ENCODE data around the gene GRIK4. TPM values are rescaled to one million over a fixed set of nuclear protein-coding genes. Genes with fewer than 3 reads are reported as not detected.

The GRIK4 gene
- total and polyA plus RNA-seq, 9 of the 15 experiments (the other 6 are each of a cell fraction or from before 2014, with no cell fraction given) = not detected

DNA sequence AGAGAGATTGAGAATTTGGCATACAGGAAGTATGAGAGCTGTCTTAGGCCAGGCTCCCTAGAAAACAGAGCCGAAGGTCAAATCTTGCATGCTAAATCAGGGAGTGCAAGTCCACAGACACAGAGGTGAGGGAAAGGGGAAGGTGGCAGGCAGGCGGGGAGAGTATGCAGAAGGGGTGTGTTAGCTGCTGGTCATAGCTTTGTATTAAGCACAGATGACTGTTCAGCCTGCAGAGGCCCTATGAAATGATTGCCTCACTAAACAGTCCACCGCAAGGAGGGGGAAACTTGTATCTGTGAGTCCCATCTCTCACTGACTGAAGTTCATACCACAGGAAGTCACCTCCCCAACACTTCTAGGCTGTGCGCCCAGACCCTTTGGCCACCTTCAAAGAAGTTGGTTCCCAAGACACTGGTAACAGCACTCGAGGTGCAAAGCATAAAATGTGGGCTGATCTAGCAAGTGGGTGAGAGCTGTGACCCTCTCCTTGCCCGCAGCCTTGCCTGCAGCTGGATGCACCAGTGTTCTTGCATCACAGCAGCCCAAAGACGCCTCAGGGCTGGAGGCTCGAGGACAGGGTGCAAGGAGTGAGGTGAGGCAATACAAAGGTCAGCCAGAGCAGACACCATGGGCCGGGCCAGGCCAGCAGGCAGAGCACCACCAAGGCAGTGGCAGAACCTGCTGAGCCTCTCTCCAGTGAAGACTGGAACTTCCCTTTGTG is 397.1 kb downstream of the GRIK4 start:
- ChIA-PET CTCF (ENCODE audit: low intra/inter-chr PET ratio) (no interaction called here), POLR2A (no interaction called here)
- H3K9ac ChIP-seq (ENCODE audit: insufficient read depth in 1 of 2, low read depth in 2 of 2, low read length in 2 of 2) = peak overlapping the region in 1 of 2 experiments; percentile 58; a peak in 2 of 4 replicates
- no peaks in the 10 kb centered on the region for H3K79me2 ChIP-seq (ENCODE audit: control insufficient read depth, insufficient read depth, low read length)
- H3K27me3 ChIP-seq (ENCODE audit: control insufficient read depth in 2 of 2, insufficient read depth in 2 of 2, low read length in 2 of 2) = peaks cover 2 to 56% of the 10 kb centered on the region in 2 experiments; a peak in 3 of 5 replicates
- in situ Hi-C loops (cut with MboI) (no loop called here), intact Hi-C loops (cut with micrococcal nuclease) (no loop called here)
- no peak overlapping the region for H3K4me3 ChIP-seq
- under 1% methylated on average over 9 of the region's 9 CpGs for WGBS (ENCODE audit: insufficient coverage, low coverage, missing lambda C conversion rate)
- FAIRE-seq (no peak), DNase-seq (ENCODE audit: extremely low read depth in 1 of 4, low spot score in 3 of 4) (no peak), ATAC-seq (no peak)
- no peak overlapping the region for H2AFZ ChIP-seq (ENCODE audit: low read depth, low read length)
- H3K9me3 ChIP-seq (replicated peaks; ENCODE audit: control insufficient read depth, insufficient read depth, low read depth, low read length) = no peaks in the 10 kb centered on the region
- H4K20me1 ChIP-seq (replicated peaks; ENCODE audit: control insufficient read depth, insufficient read depth, low read length) = peaks cover 6% of the 10 kb centered on the region; the same call in 1 of the 2 replicates
- no peak overlapping the region for H3K4me2 ChIP-seq (ENCODE audit: insufficient read depth, low read length)
- no peaks in the 10 kb centered on the region for H3K9me1 ChIP-seq (ENCODE audit: control insufficient read depth, insufficient read depth, low read length)
- no peak overlapping the region for H3K27ac ChIP-seq (ENCODE audit: extremely low read depth, low read depth, low read length)
- no peaks in the 10 kb centered on the region for H3K4me1 ChIP-seq (replicated peaks in 1 of 2; ENCODE audit: control insufficient read depth in 2 of 2, insufficient read depth in 2 of 2, low read length in 2 of 2)
- no TSS peak for BruUV-seq (replicated peaks)
- no peaks in the 10 kb centered on the region for H3K36me3 ChIP-seq (ENCODE audit: control insufficient read depth, insufficient read depth, low read length)
- no peak for TF ChIP-seq ZNF717 (CRISPR knock-in tag; IDR thresholded peaks at IDR 0.05)
- TF ChIP-seq, protein P1, sequence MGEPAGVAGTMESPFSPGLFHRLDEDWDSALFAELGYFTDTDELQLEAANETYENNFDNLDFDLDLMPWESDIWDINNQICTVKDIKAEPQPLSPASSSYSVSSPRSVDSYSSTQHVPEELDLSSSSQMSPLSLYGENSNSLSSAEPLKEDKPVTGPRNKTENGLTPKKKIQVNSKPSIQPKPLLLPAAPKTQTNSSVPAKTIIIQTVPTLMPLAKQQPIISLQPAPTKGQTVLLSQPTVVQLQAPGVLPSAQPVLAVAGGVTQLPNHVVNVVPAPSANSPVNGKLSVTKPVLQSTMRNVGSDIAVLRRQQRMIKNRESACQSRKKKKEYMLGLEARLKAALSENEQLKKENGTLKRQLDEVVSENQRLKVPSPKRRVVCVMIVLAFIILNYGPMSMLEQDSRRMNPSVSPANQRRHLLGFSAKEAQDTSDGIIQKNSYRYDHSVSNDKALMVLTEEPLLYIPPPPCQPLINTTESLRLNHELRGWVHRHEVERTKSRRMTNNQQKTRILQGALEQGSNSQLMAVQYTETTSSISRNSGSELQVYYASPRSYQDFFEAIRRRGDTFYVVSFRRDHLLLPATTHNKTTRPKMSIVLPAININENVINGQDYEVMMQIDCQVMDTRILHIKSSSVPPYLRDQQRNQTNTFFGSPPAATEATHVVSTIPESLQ (CRISPR knock-in tag; IDR thresholded peaks at IDR 0.05) = no peak
- no peak for TF ChIP-seq TEAD4 (IDR thresholded peaks at IDR 0.05; ENCODE audit: low read length)
- no peak for TF ChIP-seq TEAD4 (CRISPR knock-in tag; IDR thresholded peaks at IDR 0.05; ENCODE audit: borderline replicate concordance)
- TF ChIP-seq TAL1 (IDR thresholded peaks at IDR 0.05) = no peak
- TF ChIP-seq, protein P2, sequence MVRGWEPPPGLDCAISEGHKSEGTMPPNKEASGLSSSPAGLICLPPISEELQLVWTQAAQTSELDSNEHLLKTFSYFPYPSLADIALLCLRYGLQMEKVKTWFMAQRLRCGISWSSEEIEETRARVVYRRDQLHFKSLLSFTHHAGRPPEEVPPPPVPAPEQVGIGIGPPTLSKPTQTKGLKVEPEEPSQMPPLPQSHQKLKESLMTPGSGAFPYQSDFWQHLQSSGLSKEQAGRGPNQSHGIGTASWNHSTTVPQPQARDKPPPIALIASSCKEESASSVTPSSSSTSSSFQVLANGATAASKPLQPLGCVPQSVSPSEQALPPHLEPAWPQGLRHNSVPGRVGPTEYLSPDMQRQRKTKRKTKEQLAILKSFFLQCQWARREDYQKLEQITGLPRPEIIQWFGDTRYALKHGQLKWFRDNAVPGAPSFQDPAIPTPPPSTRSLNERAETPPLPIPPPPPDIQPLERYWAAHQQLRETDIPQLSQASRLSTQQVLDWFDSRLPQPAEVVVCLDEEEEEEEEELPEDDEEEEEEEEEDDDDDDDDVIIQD (CRISPR knock-in tag; IDR thresholded peaks at IDR 0.05) = no peak
- TF ChIP-seq, protein P3, sequence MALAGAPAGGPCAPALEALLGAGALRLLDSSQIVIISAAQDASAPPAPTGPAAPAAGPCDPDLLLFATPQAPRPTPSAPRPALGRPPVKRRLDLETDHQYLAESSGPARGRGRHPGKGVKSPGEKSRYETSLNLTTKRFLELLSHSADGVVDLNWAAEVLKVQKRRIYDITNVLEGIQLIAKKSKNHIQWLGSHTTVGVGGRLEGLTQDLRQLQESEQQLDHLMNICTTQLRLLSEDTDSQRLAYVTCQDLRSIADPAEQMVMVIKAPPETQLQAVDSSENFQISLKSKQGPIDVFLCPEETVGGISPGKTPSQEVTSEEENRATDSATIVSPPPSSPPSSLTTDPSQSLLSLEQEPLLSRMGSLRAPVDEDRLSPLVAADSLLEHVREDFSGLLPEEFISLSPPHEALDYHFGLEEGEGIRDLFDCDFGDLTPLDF (CRISPR knock-in tag; IDR thresholded peaks at IDR 0.05) = no peak
- TF ChIP-seq IFI16 (CRISPR knock-in tag; IDR thresholded peaks at IDR 0.05) = no peak
- TF ChIP-seq ZNF764 (CRISPR knock-in tag; IDR thresholded peaks at IDR 0.05; ENCODE audit: low read depth) = no peak
- TF ChIP-seq, protein P4, sequence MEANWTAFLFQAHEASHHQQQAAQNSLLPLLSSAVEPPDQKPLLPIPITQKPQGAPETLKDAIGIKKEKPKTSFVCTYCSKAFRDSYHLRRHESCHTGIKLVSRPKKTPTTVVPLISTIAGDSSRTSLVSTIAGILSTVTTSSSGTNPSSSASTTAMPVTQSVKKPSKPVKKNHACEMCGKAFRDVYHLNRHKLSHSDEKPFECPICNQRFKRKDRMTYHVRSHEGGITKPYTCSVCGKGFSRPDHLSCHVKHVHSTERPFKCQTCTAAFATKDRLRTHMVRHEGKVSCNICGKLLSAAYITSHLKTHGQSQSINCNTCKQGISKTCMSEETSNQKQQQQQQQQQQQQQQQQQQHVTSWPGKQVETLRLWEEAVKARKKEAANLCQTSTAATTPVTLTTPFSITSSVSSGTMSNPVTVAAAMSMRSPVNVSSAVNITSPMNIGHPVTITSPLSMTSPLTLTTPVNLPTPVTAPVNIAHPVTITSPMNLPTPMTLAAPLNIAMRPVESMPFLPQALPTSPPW (CRISPR knock-in tag; IDR thresholded peaks at IDR 0.05) = no peak
- TF ChIP-seq RBM14 (IDR thresholded peaks at IDR 0.05; ENCODE audit: borderline replicate concordance, insufficient read depth, low read depth, low read length) = no peak
- no peak for TF ChIP-seq ETS2 (tag; IDR thresholded peaks at IDR 0.05; ENCODE audit: borderline replicate concordance, poor library complexity, severe bottlenecking)
- no peak for TF ChIP-seq GTF2F1 (IDR thresholded peaks at IDR 0.05; ENCODE audit: low read depth, low read length)
- TF ChIP-seq KLF1 (tag; IDR thresholded peaks at IDR 0.05) = no peak

All from K562 (cell line).